PC-9 (cell line): ENCODE results near the gene RALGPS1. TPM values are rescaled to one million over a fixed set of nuclear protein-coding genes. Genes with fewer than 3 reads are reported as not detected.

ENCODE experiments used
- BruUV-seq: library from RNA; stranded (reverse); fragments of 400-500 nt; replicated peaks from 2 replicates; lab custom pipeline; 2021; lab: Mats Ljungman, UMichigan
- CTCF ChIA-PET: fragments of 300-600 bp; sonication (Branson Sonifier 250); formaldehyde crosslinking; loops from one replicate; lab custom pipeline; 2022; ENCODE audit warnings: antibody characterized with exemption; lab: Charles Lee
- POLR2A ChIA-PET: fragments of 300-600 bp; sonication (Branson Sonifier 250); formaldehyde crosslinking; loops from one replicate; lab custom pipeline; 2022; ENCODE audit warnings: antibody characterized with exemption; ENCODE audit not compliant: unreplicated experiment; lab: Charles Lee
- DNase-seq, 2 experiments: peaks; one replicate each; pipeline versions ENCODE4 v3.0.0 to v3.0.0-alpha.2; 2015 to 2022; ENCODE audit warnings: mixed read lengths in 1 of 2
- H2AFZ ChIP-seq: fragments of 200-600 bp; sonication (generic); 2 replicates; pipeline ENCODE4 v1.8.1; 2017; ENCODE audit warnings: antibody characterized with exemption
- H3F3A ChIP-seq: fragments of 200-600 bp; sonication (generic); 2 replicates; pipeline ENCODE4 v1.8.1; 2017; ENCODE audit warnings: antibody characterized with exemption, mild to moderate bottlenecking, low read depth; ENCODE audit not compliant: insufficient read depth
- H3K27ac ChIP-seq: fragments of 200-600 bp; sonication (generic); 2 replicates; pipeline ENCODE4 v1.6.1; 2016; ENCODE audit warnings: mixed run types
- H3K27me3 ChIP-seq: fragments of 200-600 bp; sonication (generic); 2 replicates; pipeline ENCODE4 v1.6.1; 2016; ENCODE audit warnings: low read depth, mixed run types; ENCODE audit not compliant: insufficient read depth
- H3K36me3 ChIP-seq: fragments of 200-600 bp; sonication (generic); 2 replicates; pipeline ENCODE4 v1.6.1; 2016; ENCODE audit warnings: low read depth, mixed run types
- H3K4me1 ChIP-seq: fragments of 200-600 bp; sonication (generic); replicated peaks from 2 replicates; pipeline ENCODE4 v1.6.1; 2016; ENCODE audit warnings: mixed run types; ENCODE audit not compliant: insufficient read depth
- H3K4me2 ChIP-seq: fragments of 200-600 bp; sonication (generic); 2 replicates; pipeline ENCODE4 v1.6.1; 2017; ENCODE audit warnings: mixed run types
- H3K4me3 ChIP-seq: fragments of 200-600 bp; sonication (generic); 2 replicates; pipeline ENCODE4 v1.6.1; 2016; ENCODE audit warnings: mixed run types
- H3K79me2 ChIP-seq: fragments of 200-600 bp; sonication (generic); 2 replicates; pipeline ENCODE4 v1.6.1; 2017; ENCODE audit warnings: low read depth, mixed run types
- H3K9me2 ChIP-seq: fragments of 200-600 bp; sonication (generic); 2 replicates; pipeline ENCODE4 v1.8.1; 2017; ENCODE audit warnings: mild to moderate bottlenecking; ENCODE audit not compliant: insufficient read depth
- H3K9me3 ChIP-seq: fragments of 200-600 bp; sonication (generic); 2 replicates; pipeline ENCODE4 v1.8.1; 2016; ENCODE audit warnings: low read depth; ENCODE audit not compliant: insufficient read depth
- H4K20me1 ChIP-seq: fragments of 200-600 bp; sonication (generic); 2 replicates; pipeline ENCODE4 v1.8.1; 2017; ENCODE audit not compliant: insufficient read depth
- EZH2 ChIP-seq: fragments of 200-600 bp; sonication (generic); IDR thresholded peaks from 2 replicates; pipeline ENCODE4 v1.8.0; 2017; ENCODE audit warnings: antibody characterized with exemption, low read depth
- intact Hi-C: fragments of 100-400 bp; cut with micrococcal nuclease; formaldehyde crosslinking; loops from one replicate; pipeline ENCODE4 v1.10.0; 2022; ENCODE audit not compliant: unreplicated experiment
- total RNA-seq: library from RNA; stranded (reverse); gene quantifications from 2 replicates; pipeline ENCODE4 v1.2.3, GENCODE V29; 2021
- TF ChIP-seq, protein P1 (sequence below): fragments of 200-600 bp; sonication (generic); conservative IDR thresholded peaks from 2 replicates; pipeline ENCODE4 v1.6.1; 2017; ENCODE audit warnings: mixed run types, antibody characterized with exemption, mild to moderate bottlenecking, moderate library complexity

Gene RALGPS1
- total RNA-seq, 1 experiment from 2014 or later: 23.3 TPM

DNA sequence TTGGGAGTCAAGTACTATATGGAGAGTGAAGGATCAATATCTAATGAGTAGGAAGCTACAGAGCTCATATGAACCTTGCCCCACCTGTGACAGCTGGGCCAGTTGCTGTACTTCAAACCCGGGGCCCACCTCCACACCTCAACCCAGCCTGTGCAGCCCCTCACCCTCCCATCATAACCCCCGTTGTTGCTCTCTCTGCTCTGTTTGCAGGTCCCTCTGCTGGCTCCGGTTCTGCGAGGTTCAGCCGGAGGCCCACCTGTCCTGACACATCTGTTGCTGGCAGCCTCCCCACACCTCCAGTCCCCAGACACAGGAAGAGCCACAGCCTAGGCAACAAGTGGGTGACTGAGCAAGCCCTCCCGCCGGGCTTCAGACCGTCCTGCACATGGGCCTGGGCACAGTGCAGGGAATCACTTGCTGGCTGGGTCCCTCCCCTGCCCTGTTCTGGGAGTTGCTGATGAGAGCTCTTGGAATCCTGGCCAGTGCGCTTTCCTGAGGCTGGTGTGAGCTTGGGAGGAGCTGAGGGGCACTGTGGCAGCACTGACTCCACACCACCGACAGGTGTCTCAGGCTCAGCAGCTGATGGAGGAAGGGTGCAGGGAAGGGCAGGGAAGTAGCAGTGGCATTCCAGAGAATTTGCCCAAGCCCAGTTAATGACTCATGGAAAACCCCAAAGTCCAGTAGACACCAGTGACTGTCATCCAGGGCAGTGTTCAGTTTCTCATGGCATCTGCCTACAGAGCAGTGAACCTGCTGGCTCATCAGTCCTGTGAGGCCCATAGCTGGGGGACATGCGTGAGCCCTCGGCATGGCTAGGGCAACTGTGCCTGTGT is 280.5 kb downstream of the RALGPS1 start:
- Histone ChIP-seq H3K4me2 (0 out of 2 replicates have a peak overlapping the region, but pooled peaks have one; percentile 16), H3F3A (peaks cover 6% of the 10 kb centered on the region; the same call in 1 of the 2 replicates), H3K36me3 (no peaks in the 10 kb centered on the region), H2AFZ (no peak overlapping the region), H3K27me3 (no peaks in the 10 kb centered on the region), H3K27ac (no peak overlapping the region), H3K9me3 (no peaks in the 10 kb centered on the region), H4K20me1 (no peaks in the 10 kb centered on the region), H3K9me2 (no peaks in the 10 kb centered on the region), H3K4me1 (peaks cover 35% of the 10 kb centered on the region), H3K79me2 (no peaks in the 10 kb centered on the region), H3K4me3 (no peak overlapping the region)
- no TSS peak for BruUV-seq
- POLR2A ChIA-PET: interaction anchor here (0.5 kb wide), 1 partner anchor 171 kb away, joined by 4 read pairs; no protein-coding TSS in a partner anchor
- intact Hi-C loops: loop anchor here (5.0 kb wide), 1 partner anchor 78 kb away; no protein-coding TSS in a partner anchor
- CTCF ChIA-PET: interaction anchor here (0.6 to 1.2 kb wide), 3 partner anchors 39 to 255 kb away, joined by 3 to 8 read pairs (median 4); no protein-coding TSS in a partner anchor
- no peak for TF ChIP-seq EZH2
- TF ChIP-seq, protein P1, sequence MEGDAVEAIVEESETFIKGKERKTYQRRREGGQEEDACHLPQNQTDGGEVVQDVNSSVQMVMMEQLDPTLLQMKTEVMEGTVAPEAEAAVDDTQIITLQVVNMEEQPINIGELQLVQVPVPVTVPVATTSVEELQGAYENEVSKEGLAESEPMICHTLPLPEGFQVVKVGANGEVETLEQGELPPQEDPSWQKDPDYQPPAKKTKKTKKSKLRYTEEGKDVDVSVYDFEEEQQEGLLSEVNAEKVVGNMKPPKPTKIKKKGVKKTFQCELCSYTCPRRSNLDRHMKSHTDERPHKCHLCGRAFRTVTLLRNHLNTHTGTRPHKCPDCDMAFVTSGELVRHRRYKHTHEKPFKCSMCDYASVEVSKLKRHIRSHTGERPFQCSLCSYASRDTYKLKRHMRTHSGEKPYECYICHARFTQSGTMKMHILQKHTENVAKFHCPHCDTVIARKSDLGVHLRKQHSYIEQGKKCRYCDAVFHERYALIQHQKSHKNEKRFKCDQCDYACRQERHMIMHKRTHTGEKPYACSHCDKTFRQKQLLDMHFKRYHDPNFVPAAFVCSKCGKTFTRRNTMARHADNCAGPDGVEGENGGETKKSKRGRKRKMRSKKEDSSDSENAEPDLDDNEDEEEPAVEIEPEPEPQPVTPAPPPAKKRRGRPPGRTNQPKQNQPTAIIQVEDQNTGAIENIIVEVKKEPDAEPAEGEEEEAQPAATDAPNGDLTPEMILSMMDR: peak; percentile 66
- DNase-seq: peak; percentile 72 to 83

DNA sequence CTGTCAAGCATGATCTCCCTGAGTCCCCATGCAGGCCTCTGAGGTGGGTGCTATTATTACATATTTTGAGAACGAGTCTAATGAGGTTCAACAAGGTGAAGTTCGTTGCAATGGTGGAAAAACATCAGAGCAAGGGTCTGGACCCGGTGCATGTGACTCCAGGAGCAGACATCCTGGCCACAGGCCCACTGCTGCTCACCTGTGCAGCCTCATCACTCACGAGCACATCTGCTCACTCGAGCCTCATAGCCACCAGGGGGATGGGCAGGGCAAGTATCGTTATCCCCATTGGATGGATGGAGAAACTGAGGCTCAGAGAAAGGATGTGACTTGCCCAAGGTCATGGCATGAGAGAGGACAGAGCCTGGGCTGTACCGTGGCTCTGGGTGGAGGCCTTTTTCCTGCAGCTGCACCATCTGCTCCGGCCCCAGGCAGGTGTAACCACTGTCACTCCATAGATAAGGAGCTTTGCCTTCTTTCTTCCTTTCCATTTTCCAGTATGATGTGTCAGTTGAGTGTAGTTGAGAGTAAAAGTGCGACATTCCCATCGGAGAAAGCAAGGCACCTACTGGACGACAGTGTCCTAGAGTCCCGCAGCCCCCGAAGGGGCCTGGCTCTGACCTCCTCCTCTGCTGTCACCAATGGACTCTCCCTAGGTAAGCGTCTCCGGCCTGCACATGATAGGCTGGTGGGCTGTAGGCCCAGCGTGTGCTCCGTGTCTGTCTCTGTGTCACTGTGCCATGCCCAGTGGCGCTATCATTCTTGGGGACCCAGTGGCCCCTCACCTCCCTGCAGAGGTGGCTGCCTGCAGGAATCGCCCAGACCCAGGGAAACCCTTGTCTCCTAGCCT is 281.6 kb downstream of the RALGPS1 start:
- Histone ChIP-seq H3K9me3 (no peaks in the 10 kb centered on the region), H3K4me3 (no peak overlapping the region), H3K4me1 (peaks cover 29% of the 10 kb centered on the region), H3K36me3 (no peaks in the 10 kb centered on the region), H3K4me2 (peak overlapping the region; percentile 16; the same call in 1 of the 2 replicates), H3K9me2 (no peaks in the 10 kb centered on the region), H3K27me3 (no peaks in the 10 kb centered on the region), H3K79me2 (no peaks in the 10 kb centered on the region), H3F3A (peaks cover 9% of the 10 kb centered on the region; the same call in 1 of the 2 replicates), H4K20me1 (no peaks in the 10 kb centered on the region), H3K27ac (no peak overlapping the region), H2AFZ (no peak overlapping the region)
- ChIA-PET CTCF (interaction anchor here (1.2 kb wide), 1 partner anchor 211 kb away, joined by 8 read pairs; no protein-coding TSS in a partner anchor), POLR2A (no interaction called here)
- intact Hi-C loops: loop anchor here (5.0 kb wide), 1 partner anchor 79 kb away; no protein-coding TSS in a partner anchor
- no TSS peak for BruUV-seq
- TF ChIP-seq, protein P1: no peak
- TF ChIP-seq EZH2: no peak
- DNase-seq: no peak

DNA sequence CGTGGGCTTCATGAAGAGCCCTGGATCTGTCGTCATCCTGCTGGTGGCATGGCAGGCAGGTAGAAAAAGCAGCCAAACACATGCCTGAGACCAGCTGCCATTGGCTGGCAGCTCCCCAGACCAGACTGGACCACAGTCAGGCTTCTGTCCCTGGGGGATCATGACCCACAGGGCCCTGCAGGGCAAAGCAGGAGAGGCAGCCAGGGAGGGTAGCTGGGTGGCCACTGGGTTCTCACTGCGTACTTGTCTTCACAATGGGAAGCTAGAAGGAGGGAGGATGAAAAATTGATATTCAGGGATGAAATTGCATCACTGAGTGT is 282.2 kb downstream of the RALGPS1 start:
- Histone ChIP-seq H3K4me2 (no peak overlapping the region), H3K4me3 (no peak overlapping the region), H2AFZ (no peak overlapping the region), H3K36me3 (no peaks in the 10 kb centered on the region), H3F3A (peaks cover 9% of the 10 kb centered on the region; the same call in 1 of the 2 replicates), H3K27ac (no peak overlapping the region), H3K27me3 (no peaks in the 10 kb centered on the region), H3K9me3 (no peaks in the 10 kb centered on the region), H3K9me2 (no peaks in the 10 kb centered on the region), H3K79me2 (no peaks in the 10 kb centered on the region), H4K20me1 (no peaks in the 10 kb centered on the region), H3K4me1 (peaks cover 27% of the 10 kb centered on the region)
- TF ChIP-seq, protein P1: no peak
- TF ChIP-seq EZH2: no peak
- intact Hi-C loops: loop anchor here (5.0 kb wide), 1 partner anchor 79 kb away; no protein-coding TSS in a partner anchor
- no peak for DNase-seq
- no TSS peak for BruUV-seq
- POLR2A ChIA-PET: no interaction called here
- CTCF ChIA-PET: interaction anchor here (0.7 kb wide), 1 partner anchor 11 kb away, joined by 16 read pairs; no protein-coding TSS in a partner anchor
